SU-DHL-6 (cell line): Measurements from ENCODE around the gene PPP1R14C.

Experiments used
- H2AFZ ChIP-seq: fragments of 200-600 bp; sonication (generic); 2 replicates; pipeline ENCODE4 v1.6.1; 2014; ENCODE audit warnings: low read depth, mild to moderate bottlenecking, moderate library complexity, mixed read lengths, antibody characterized with exemption, low read length; ENCODE audit not compliant: severe bottlenecking
- H3F3A ChIP-seq: fragments of 200-600 bp; shearing (Covaris generic); 2 replicates; pipeline ENCODE4 v1.6.0; 2016; ENCODE audit warnings: antibody characterized with exemption, mild to moderate bottlenecking; ENCODE audit not compliant: insufficient read depth
- H3K27ac ChIP-seq: fragments of 200-600 bp; sonication (generic); 2 replicates; pipeline ENCODE4 v1.5.1; 2016; ENCODE audit warnings: low read depth, mild to moderate bottlenecking, low read length, moderate library complexity, mixed read lengths
- H3K27me3 ChIP-seq: fragments of 200-600 bp; sonication (generic), shearing (Covaris generic); 2 replicates; pipeline ENCODE4 v1.6.0; 2014; ENCODE audit warnings: mild to moderate bottlenecking, low read length
- H3K36me3 ChIP-seq: fragments of 200-600 bp; sonication (generic); 2 replicates; pipeline ENCODE4 v1.6.1; 2014; ENCODE audit warnings: mild to moderate bottlenecking, low read length, mixed read lengths
- H3K4me2 ChIP-seq: fragments of 300-600, 200-600 bp; shearing (Covaris generic), sonication (generic); 2 replicates; pipeline ENCODE4 v1.6.0; 2014; ENCODE audit warnings: low read length, low read depth, mild to moderate bottlenecking; ENCODE audit not compliant: poor library complexity, severe bottlenecking
- H3K4me3 ChIP-seq: fragments of 200-600 bp; sonication (generic); 2 replicates; pipeline ENCODE4 v1.5.1; 2014; ENCODE audit warnings: antibody characterized with exemption, low read length, mild to moderate bottlenecking, mixed read lengths; ENCODE audit not compliant: insufficient read depth, poor library complexity, severe bottlenecking
- H3K79me2 ChIP-seq: fragments of 200-600 bp; sonication (generic); 2 replicates; pipeline ENCODE4 v1.6.1; 2014; ENCODE audit warnings: mild to moderate bottlenecking, low read length, moderate library complexity; ENCODE audit not compliant: insufficient read depth
- H3K9ac ChIP-seq: fragments of 200-600 bp; sonication (generic); 2 replicates; pipeline ENCODE4 v1.7.0; 2014; ENCODE audit warnings: mild to moderate bottlenecking, low read length
- H3K9me2 ChIP-seq: fragments of 200-600 bp; sonication (generic); replicated peaks from 2 replicates; pipeline ENCODE4 v1.6.1; 2014; ENCODE audit warnings: low read length; ENCODE audit not compliant: insufficient read depth
- H3K9me3 ChIP-seq: fragments of 200-600 bp; sonication (generic); 2 replicates; pipeline ENCODE4 v1.6.1; 2014; ENCODE audit warnings: low read length, mixed read lengths; ENCODE audit not compliant: insufficient read depth
- H4K20me1 ChIP-seq: fragments of 200-600 bp; sonication (generic); 2 replicates; pipeline ENCODE4 v1.6.1; 2014; ENCODE audit warnings: low read depth, mild to moderate bottlenecking, antibody characterized with exemption, low read length, moderate library complexity, mixed read lengths
- EZH2phosphoT487 ChIP-seq: fragments of 200-600 bp; sonication (generic), shearing (Covaris generic); conservative IDR thresholded peaks from 2 replicates; pipeline ENCODE4 v1.6.1; 2018; ENCODE audit warnings: mild to moderate bottlenecking, antibody characterized with exemption, low read length, moderate library complexity, mixed read lengths
- TF ChIP-seq, protein P1 (sequence below): fragments of 200-600 bp; sonication (generic); IDR thresholded peaks from one replicate; pipeline ENCODE4 v1.5.1; 2017; ENCODE audit warnings: antibody characterized with exemption, mild to moderate bottlenecking, low read length, moderate library complexity; ENCODE audit not compliant: insufficient read depth, poor library complexity, severe bottlenecking

PPP1R14C gene

GRCh38 chr6:150269857-150270223, 127.0 kb downstream of the PPP1R14C start:
- Histone ChIP-seq H3F3A (no peaks in the 10 kb centered on the region), H3K36me3 (no peaks in the 10 kb centered on the region), H3K27me3 (no peaks in the 10 kb centered on the region), H4K20me1 (no peaks in the 10 kb centered on the region), H3K4me2 (no peak overlapping the region), H3K79me2 (no peaks in the 10 kb centered on the region), H3K4me3 (no peak overlapping the region), H3K9me2 (no peaks in the 10 kb centered on the region), H3K9ac (no peak overlapping the region), H3K9me3 (no peaks in the 10 kb centered on the region), H2AFZ (no peak overlapping the region), H3K27ac (no peak overlapping the region)
- TF ChIP-seq, protein P1, sequence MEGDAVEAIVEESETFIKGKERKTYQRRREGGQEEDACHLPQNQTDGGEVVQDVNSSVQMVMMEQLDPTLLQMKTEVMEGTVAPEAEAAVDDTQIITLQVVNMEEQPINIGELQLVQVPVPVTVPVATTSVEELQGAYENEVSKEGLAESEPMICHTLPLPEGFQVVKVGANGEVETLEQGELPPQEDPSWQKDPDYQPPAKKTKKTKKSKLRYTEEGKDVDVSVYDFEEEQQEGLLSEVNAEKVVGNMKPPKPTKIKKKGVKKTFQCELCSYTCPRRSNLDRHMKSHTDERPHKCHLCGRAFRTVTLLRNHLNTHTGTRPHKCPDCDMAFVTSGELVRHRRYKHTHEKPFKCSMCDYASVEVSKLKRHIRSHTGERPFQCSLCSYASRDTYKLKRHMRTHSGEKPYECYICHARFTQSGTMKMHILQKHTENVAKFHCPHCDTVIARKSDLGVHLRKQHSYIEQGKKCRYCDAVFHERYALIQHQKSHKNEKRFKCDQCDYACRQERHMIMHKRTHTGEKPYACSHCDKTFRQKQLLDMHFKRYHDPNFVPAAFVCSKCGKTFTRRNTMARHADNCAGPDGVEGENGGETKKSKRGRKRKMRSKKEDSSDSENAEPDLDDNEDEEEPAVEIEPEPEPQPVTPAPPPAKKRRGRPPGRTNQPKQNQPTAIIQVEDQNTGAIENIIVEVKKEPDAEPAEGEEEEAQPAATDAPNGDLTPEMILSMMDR, result no peak

DNA sequence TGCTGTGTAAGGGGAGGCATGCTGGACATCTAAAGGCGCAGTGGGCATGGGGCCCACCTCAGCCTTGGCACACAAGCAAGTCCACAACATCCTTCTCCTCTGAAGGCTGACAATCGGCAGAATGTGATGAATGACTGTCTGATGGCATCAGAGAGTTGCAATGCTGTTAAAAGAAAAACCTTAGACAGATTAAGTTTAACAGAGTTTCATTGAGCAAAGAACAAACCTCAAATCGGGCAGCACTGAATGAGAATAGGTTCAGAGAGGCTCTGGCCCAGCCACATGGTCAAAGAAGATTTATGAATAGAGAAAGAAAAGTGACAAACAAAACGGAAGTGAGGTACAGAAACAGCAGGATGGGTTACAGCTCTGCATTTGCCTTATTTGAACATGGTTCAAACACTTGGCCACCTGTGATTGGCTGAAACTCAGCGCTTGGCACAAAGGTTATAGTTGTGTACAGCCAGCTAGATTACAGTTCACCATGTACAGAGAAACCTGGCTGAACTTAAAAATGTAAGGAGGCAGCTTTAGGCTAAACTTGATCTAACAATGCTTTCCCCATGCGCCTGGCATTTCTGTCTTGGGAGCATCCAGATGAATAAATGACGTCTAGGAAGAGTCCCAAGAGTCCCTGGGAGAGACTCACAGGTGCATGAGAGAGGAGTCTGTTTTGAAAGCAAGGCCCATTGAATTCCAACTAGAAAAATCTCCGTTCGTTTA, 127.6 kb downstream of the PPP1R14C start:
- H3K9me3 ChIP-seq, result no peaks in the 10 kb centered on the region
- H3K36me3 ChIP-seq, result no peaks in the 10 kb centered on the region
- H2AFZ ChIP-seq, result no peak overlapping the region
- no peaks in the 10 kb centered on the region for H3K79me2 ChIP-seq
- H3K4me2 ChIP-seq, result no peak overlapping the region
- H3F3A ChIP-seq, result no peaks in the 10 kb centered on the region
- no peaks in the 10 kb centered on the region for H3K27me3 ChIP-seq
- H3K27ac ChIP-seq, result no peak overlapping the region
- no peak overlapping the region for H3K9ac ChIP-seq
- H3K4me3 ChIP-seq, result no peak overlapping the region
- H3K9me2 ChIP-seq, result no peaks in the 10 kb centered on the region
- TF ChIP-seq EZH2phosphoT487, result no peak
- TF ChIP-seq, protein P1, result no peak
- H4K20me1 ChIP-seq, result no peaks in the 10 kb centered on the region

DNA sequence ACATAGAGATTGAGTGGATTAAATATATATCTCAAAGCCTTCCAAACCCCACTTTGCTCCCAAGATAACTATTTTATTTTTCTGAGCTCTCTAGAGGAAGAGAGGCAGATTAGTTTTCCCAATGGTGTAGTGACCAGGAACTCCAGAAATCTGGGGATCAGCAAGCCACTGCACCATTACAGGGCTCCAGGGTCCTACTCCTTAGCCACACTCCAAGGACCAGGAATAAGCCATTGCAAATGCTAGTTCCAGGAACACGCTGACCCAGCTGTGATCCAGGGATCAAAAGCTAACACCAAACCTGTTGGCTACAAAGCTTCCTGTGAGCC, 128.3 kb downstream of the PPP1R14C start:
- H3K27me3 ChIP-seq, result no peaks in the 10 kb centered on the region
- H2AFZ ChIP-seq, result no peak overlapping the region

More for the DNA sequence above, 128.3 kb downstream of the PPP1R14C start:
- Histone ChIP-seq H3K79me2 (no peaks in the 10 kb centered on the region), H3K9ac (no peak overlapping the region), H3K4me3 (no peak overlapping the region), H3K27ac (no peak overlapping the region), H3F3A (no peaks in the 10 kb centered on the region), H4K20me1 (no peaks in the 10 kb centered on the region), H3K4me2 (no peak overlapping the region), H3K9me3 (no peaks in the 10 kb centered on the region), H3K9me2 (no peaks in the 10 kb centered on the region), H3K36me3 (no peaks in the 10 kb centered on the region)
- TF ChIP-seq, protein P1, result no peak
- no peak for TF ChIP-seq EZH2phosphoT487
